K562 (cell line): Measurements from ENCODE around the gene NTRK1. TPM values are rescaled to one million over a fixed set of nuclear protein-coding genes. Genes with fewer than 3 reads are reported as not detected.

Source experiments
- ATAC-seq: fragments of 200-7000 bp; cut with Tn5 transposase; 3 replicates; pipeline ENCODE4 v1.9.1; 2020; ENCODE audit warnings: moderate library complexity
- BruUV-seq: library from RNA; stranded (reverse); fragments of 400-500 nt; replicated peaks from 2 replicates; lab custom pipeline; 2021; lab: Mats Ljungman, UMichigan
- CTCF ChIA-PET: fragments of 300-600 bp; formaldehyde crosslinking; extraction: SDS; loops from one replicate; lab custom pipeline; 2021; ENCODE audit warnings: low intra/inter-chr PET ratio; lab: Yijun Ruan, JAX
- POLR2A ChIA-PET: fragments of 300-600, 350-650 bp; sonication (Branson Sonifier 250); formaldehyde crosslinking; extraction: SDS; loops from one replicate; lab custom pipeline; 2021; ENCODE audit warnings: antibody characterized with exemption, inconsistent platforms; lab: Yijun Ruan, JAX
- DNase-seq, 4 experiments: peaks; one replicate each; pipeline versions ENCODE4 v3.0.0 to v3.0.0-alpha.2; 2011 to 2018; ENCODE audit warnings: low spot score in 3 of 4, mixed read lengths in 3 of 4; ENCODE audit errors: extremely low read depth in 1 of 4
- FAIRE-seq: peaks from 2 replicates; lab custom pipeline; 2011; peaks lifted over from hg19 to GRCh38; lab: Jason Lieb, UNC
- H2AFZ ChIP-seq: 2 replicates; pipeline ENCODE4 v1.6.0; 2011; ENCODE audit warnings: low read depth, low read length, control low read depth, inconsistent platforms
- H3K27ac ChIP-seq: fragments of 200-600 bp; 3 replicates; pipeline ENCODE4 v1.8.0; 2011; ENCODE audit warnings: low read depth, mild to moderate bottlenecking, control low read depth, inconsistent platforms, low read length, moderate library complexity, mixed read lengths; ENCODE audit errors: extremely low read depth
- H3K27me3 ChIP-seq, 2 experiments: fragments of 300-600 bp in 1 of 2; 2 replicates in 1 of 2; 3 replicates in 1 of 2; pipeline versions ENCODE4 v1.6.0 to v1.8.0; 2011; ENCODE audit warnings: inconsistent platforms in 2 of 2, low read length in 2 of 2, mild to moderate bottlenecking in 1 of 2, mixed read lengths in 1 of 2, moderate library complexity in 1 of 2; ENCODE audit not compliant: control insufficient read depth in 2 of 2, insufficient read depth in 2 of 2
- H3K36me3 ChIP-seq: fragments of 300-600 bp; 3 replicates; pipeline ENCODE4 v1.8.0; 2011; ENCODE audit warnings: mild to moderate bottlenecking, low read length, inconsistent platforms; ENCODE audit not compliant: control insufficient read depth, insufficient read depth
- H3K4me1 ChIP-seq, 2 experiments: fragments of 200-600 bp in 1 of 2; replicated peaks in 1 of 2; 2 replicates in 1 of 2; 3 replicates in 1 of 2; pipeline versions ENCODE4 v1.5.1 to v1.8.0; 2011; ENCODE audit warnings: inconsistent platforms in 2 of 2, low read length in 2 of 2, mild to moderate bottlenecking in 1 of 2, mixed read lengths in 1 of 2, moderate library complexity in 1 of 2; ENCODE audit not compliant: control insufficient read depth in 2 of 2, insufficient read depth in 2 of 2
- H3K4me2 ChIP-seq: 2 replicates; pipeline ENCODE4 v1.6.1; 2011; ENCODE audit warnings: low read length, control low read depth, inconsistent platforms, mixed read lengths; ENCODE audit not compliant: insufficient read depth
- H3K4me3 ChIP-seq: fragments of 200-600 bp; sonication (generic), shearing (Covaris generic); 2 replicates; pipeline ENCODE4 v1.5.1; 2016; ENCODE audit warnings: control low read depth, inconsistent platforms
- H3K79me2 ChIP-seq: fragments of 200-600 bp; 3 replicates; pipeline ENCODE4 v1.8.0; 2011; ENCODE audit warnings: low read length, inconsistent platforms; ENCODE audit not compliant: control insufficient read depth, insufficient read depth
- H3K9ac ChIP-seq, 2 experiments: 2 replicates each; pipeline versions ENCODE4 v1.6.0 to v1.6.1; 2011; ENCODE audit warnings: low read depth in 2 of 2, low read length in 2 of 2, control low read depth in 1 of 2, inconsistent platforms in 1 of 2, mild to moderate bottlenecking in 1 of 2, mixed read lengths in 1 of 2; ENCODE audit not compliant: insufficient read depth in 1 of 2
- H3K9me1 ChIP-seq: one replicate; pipeline ENCODE4 v1.6.0; 2011; ENCODE audit warnings: inconsistent platforms, mild to moderate bottlenecking, low read length, moderate library complexity; ENCODE audit not compliant: control insufficient read depth, insufficient read depth
- H3K9me3 ChIP-seq: replicated peaks from 2 replicates; pipeline ENCODE4 v1.5.1; 2011; ENCODE audit warnings: low read depth, low read length, inconsistent platforms; ENCODE audit not compliant: control insufficient read depth, insufficient read depth
- H4K20me1 ChIP-seq: replicated peaks from 2 replicates; pipeline ENCODE4 v1.6.1; 2011; ENCODE audit warnings: low read length, inconsistent platforms, mixed read lengths; ENCODE audit not compliant: control insufficient read depth, insufficient read depth
- CHD4 ChIP-seq: fragments of 200-600 bp; sonication (generic); IDR thresholded peaks from 3 replicates; pipeline ENCODE4 v1.6.1; 2012; ENCODE audit warnings: low read depth, mild to moderate bottlenecking, mixed read lengths, low read length, inconsistent platforms; ENCODE audit not compliant: insufficient read depth, insufficient replicate concordance, poor library complexity, severe bottlenecking
- ERF ChIP-seq: fragments of 450-650 bp; formaldehyde crosslinking; IDR thresholded peaks from 2 replicates; pipeline ENCODE4 v1.4.0; 2020; ENCODE audit warnings: mild to moderate bottlenecking, mixed read lengths
- KLF16 ChIP-seq: IDR thresholded peaks from 2 replicates; pipeline ENCODE4 v1.6.1; 2016; ENCODE audit warnings: antibody characterized with exemption
- PHF21A ChIP-seq: fragments of 450-650 bp; IDR thresholded peaks from 2 replicates; pipeline ENCODE4 v1.6.1; 2017; ENCODE audit warnings: low read depth, borderline replicate concordance
- RAD51 ChIP-seq: fragments of 450-650 bp; IDR thresholded peaks from 2 replicates; pipeline ENCODE4 v1.7.1; 2016; ENCODE audit warnings: low read depth, mild to moderate bottlenecking, borderline replicate concordance
- TGIF2 ChIP-seq: sonication (generic); formaldehyde crosslinking; IDR thresholded peaks from 2 replicates; pipeline ENCODE4 v1.8.1; 2022; ENCODE audit warnings: mild to moderate bottlenecking, missing genetic modification reagents, moderate library complexity
- YBX1 ChIP-seq: fragments of 450-650 bp; IDR thresholded peaks from 2 replicates; pipeline ENCODE4 v1.7.1; 2016; ENCODE audit warnings: mild to moderate bottlenecking
- ZFX ChIP-seq: sonication (generic); formaldehyde crosslinking; IDR thresholded peaks from 2 replicates; pipeline ENCODE4 v1.8.0; 2022; ENCODE audit warnings: mild to moderate bottlenecking, missing genetic modification reagents, moderate library complexity
- ZNF263 ChIP-seq: sonication (generic); formaldehyde crosslinking; IDR thresholded peaks from 2 replicates; pipeline ENCODE4 v1.8.0; 2022; ENCODE audit warnings: mild to moderate bottlenecking, missing genetic modification reagents, borderline replicate concordance
- WGBS: fragments of 100-300 bp; shearing (Covaris generic); methylation state at CpG from one replicate; pipeline ENCODE4 v1.1.6; 2016; ENCODE audit warnings: low coverage, mixed read lengths; ENCODE audit not compliant: insufficient coverage; ENCODE audit errors: missing lambda C conversion rate; 5-methylcytosine and 5-hydroxymethylcytosine counted together
- in situ Hi-C: fragments of 300-500 bp; cut with MboI; formaldehyde crosslinking; loops from 4 replicates; pipeline ENCODE4 v1.15.0; 2018; ENCODE audit warnings: inconsistent platforms, mixed read lengths
- intact Hi-C: fragments of 100-400 bp; cut with micrococcal nuclease; formaldehyde crosslinking; loops from 2 replicates; pipeline ENCODE4 v1.14.2; 2022
- polyA plus RNA-seq, 8 experiments: library from polyadenylated mRNA; depleted of rRNA in 4 of 8; stranded (reverse) in 5 of 8; unstranded in 3 of 8; fragments of >200 nt; fragmentation: Nextera tagmentation in 2 of 8; fragmentation: Illumina TruSeq in 1 of 8; extraction: Ambion mirVana in 2 of 8; extraction: Trizol in 1 of 8; gene quantifications; 2 replicates each; pipeline versions ENCODE4 v1.2.1 to v1.2.3, GENCODE V29; 2011 to 2014; ENCODE audit warnings: inconsistent platforms in 1 of 8, missing spikeins in 1 of 8
- total RNA-seq, 7 experiments: library from RNA; depleted of rRNA in 6 of 7; stranded (reverse); fragments of >200 nt in 6 of 7; fragmentation: Illumina TruSeq in 2 of 7; extraction: Trizol in 2 of 7; gene quantifications; 2 replicates each; pipeline versions ENCODE4 v1.2.1 to v1.2.3, GENCODE V29; 2011 to 2021; ENCODE audit warnings: low replicate concordance in 1 of 7
- TF ChIP-seq, protein P1 (sequence below), 3 experiments: IDR thresholded peaks in 2 of 3; conservative IDR thresholded peaks in 1 of 3; 2 replicates each; pipeline ENCODE4 v1.5.1; 2011 to 2012; ENCODE audit warnings: low read length in 3 of 3, mild to moderate bottlenecking in 3 of 3, control low read depth in 2 of 3, improper control_type of control experiment in 1 of 3, inconsistent platforms in 1 of 3, low read depth in 1 of 3, mixed read lengths in 1 of 3, moderate library complexity in 1 of 3; ENCODE audit not compliant: insufficient read depth in 2 of 3
- TF ChIP-seq, protein P2 (sequence below): sonication (generic); formaldehyde crosslinking; IDR thresholded peaks from 2 replicates; pipeline ENCODE4 v1.5.0; 2020; ENCODE audit warnings: missing genetic modification reagents
- TF ChIP-seq, protein P3 (sequence below): sonication (generic); formaldehyde crosslinking; IDR thresholded peaks from 2 replicates; pipeline ENCODE4 v1.8.0; 2023; ENCODE audit warnings: mild to moderate bottlenecking, missing genetic modification reagents
- TF ChIP-seq, protein P4 (sequence below): sonication (generic); formaldehyde crosslinking; IDR thresholded peaks from 2 replicates; pipeline ENCODE4 v1.9.0; 2022; ENCODE audit warnings: mild to moderate bottlenecking, missing genetic modification reagents

The NTRK1 gene
- total and polyA plus RNA-seq, 9 of the 15 experiments (the other 6 are each of a cell fraction or from before 2014, with no cell fraction given) = 0.46 to 30.0 (median 7.9) TPM

DNA sequence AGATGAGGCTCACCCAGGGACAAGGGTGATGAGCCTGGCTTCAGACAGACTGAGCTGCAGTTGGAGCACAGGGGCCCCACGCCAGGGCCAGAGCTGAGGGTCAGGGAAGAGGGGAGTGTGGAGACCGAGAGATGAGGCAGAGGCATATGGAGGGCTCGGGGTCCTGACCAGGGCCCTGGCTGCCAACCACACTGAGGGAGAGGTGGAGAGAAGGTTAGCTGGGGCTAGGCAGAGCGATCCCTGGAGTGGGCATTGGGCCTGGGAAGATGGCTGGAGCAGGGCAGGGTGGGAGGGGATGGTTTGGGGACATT, 40.9 kb downstream of the NTRK1 start:
- no peaks in the 10 kb centered on the region for H3K9me3 ChIP-seq
- no peaks in the 10 kb centered on the region for H3K79me2 ChIP-seq
- CTCF ChIA-PET = no interaction called here
- H3K4me3 ChIP-seq = no peak overlapping the region
- no peaks in the 10 kb centered on the region for H4K20me1 ChIP-seq
- peak overlapping the region; percentile 15; the same call in 1 of the 2 replicates for H2AFZ ChIP-seq
- POLR2A ChIA-PET = no interaction called here
- ATAC-seq = no peak
- no peak overlapping the region for H3K27ac ChIP-seq
- DNase-seq = no peak
- intact Hi-C loops = no loop called here
- H3K4me1 ChIP-seq = peaks cover 15 to 44% of the 10 kb centered on the region in 2 experiments; a peak in 4 of 5 replicates
- no peak for FAIRE-seq
- H3K27me3 ChIP-seq = no peaks in the 10 kb centered on the region
- no peak overlapping the region for H3K4me2 ChIP-seq
- no peaks in the 10 kb centered on the region for H3K36me3 ChIP-seq
- WGBS = 60% methylated on average over 3 of the region's 4 CpGs
- in situ Hi-C loops = no loop called here
- TF ChIP-seq YBX1 = no peak
- TF ChIP-seq KLF16 = no peak
- no peak for TF ChIP-seq PHF21A
- no peak for TF ChIP-seq ZFX (CRISPR knock-in tag)
- TF ChIP-seq, protein P1, sequence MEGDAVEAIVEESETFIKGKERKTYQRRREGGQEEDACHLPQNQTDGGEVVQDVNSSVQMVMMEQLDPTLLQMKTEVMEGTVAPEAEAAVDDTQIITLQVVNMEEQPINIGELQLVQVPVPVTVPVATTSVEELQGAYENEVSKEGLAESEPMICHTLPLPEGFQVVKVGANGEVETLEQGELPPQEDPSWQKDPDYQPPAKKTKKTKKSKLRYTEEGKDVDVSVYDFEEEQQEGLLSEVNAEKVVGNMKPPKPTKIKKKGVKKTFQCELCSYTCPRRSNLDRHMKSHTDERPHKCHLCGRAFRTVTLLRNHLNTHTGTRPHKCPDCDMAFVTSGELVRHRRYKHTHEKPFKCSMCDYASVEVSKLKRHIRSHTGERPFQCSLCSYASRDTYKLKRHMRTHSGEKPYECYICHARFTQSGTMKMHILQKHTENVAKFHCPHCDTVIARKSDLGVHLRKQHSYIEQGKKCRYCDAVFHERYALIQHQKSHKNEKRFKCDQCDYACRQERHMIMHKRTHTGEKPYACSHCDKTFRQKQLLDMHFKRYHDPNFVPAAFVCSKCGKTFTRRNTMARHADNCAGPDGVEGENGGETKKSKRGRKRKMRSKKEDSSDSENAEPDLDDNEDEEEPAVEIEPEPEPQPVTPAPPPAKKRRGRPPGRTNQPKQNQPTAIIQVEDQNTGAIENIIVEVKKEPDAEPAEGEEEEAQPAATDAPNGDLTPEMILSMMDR (IDR thresholded peaks at IDR 0.05 in 2 of 3, conservative IDR thresholded peaks at IDR 0.05 in 1 of 3; ENCODE audit: insufficient read depth in 2 of 3, low read depth in 1 of 3, low read length in 3 of 3) = no peak
- no peak for TF ChIP-seq ERF (CRISPR knock-in tag)
- TF ChIP-seq, protein P2, sequence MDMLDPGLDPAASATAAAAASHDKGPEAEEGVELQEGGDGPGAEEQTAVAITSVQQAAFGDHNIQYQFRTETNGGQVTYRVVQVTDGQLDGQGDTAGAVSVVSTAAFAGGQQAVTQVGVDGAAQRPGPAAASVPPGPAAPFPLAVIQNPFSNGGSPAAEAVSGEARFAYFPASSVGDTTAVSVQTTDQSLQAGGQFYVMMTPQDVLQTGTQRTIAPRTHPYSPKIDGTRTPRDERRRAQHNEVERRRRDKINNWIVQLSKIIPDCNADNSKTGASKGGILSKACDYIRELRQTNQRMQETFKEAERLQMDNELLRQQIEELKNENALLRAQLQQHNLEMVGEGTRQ (CRISPR knock-in tag) = no peak
- no peak for TF ChIP-seq RAD51
- no peak for TF ChIP-seq ZNF263 (CRISPR knock-in tag)
- TF ChIP-seq, protein P3, sequence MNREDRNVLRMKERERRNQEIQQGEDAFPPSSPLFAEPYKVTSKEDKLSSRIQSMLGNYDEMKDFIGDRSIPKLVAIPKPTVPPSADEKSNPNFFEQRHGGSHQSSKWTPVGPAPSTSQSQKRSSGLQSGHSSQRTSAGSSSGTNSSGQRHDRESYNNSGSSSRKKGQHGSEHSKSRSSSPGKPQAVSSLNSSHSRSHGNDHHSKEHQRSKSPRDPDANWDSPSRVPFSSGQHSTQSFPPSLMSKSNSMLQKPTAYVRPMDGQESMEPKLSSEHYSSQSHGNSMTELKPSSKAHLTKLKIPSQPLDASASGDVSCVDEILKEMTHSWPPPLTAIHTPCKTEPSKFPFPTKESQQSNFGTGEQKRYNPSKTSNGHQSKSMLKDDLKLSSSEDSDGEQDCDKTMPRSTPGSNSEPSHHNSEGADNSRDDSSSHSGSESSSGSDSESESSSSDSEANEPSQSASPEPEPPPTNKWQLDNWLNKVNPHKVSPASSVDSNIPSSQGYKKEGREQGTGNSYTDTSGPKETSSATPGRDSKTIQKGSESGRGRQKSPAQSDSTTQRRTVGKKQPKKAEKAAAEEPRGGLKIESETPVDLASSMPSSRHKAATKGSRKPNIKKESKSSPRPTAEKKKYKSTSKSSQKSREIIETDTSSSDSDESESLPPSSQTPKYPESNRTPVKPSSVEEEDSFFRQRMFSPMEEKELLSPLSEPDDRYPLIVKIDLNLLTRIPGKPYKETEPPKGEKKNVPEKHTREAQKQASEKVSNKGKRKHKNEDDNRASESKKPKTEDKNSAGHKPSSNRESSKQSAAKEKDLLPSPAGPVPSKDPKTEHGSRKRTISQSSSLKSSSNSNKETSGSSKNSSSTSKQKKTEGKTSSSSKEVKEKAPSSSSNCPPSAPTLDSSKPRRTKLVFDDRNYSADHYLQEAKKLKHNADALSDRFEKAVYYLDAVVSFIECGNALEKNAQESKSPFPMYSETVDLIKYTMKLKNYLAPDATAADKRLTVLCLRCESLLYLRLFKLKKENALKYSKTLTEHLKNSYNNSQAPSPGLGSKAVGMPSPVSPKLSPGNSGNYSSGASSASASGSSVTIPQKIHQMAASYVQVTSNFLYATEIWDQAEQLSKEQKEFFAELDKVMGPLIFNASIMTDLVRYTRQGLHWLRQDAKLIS (CRISPR knock-in tag) = no peak
- TF ChIP-seq, protein P4, sequence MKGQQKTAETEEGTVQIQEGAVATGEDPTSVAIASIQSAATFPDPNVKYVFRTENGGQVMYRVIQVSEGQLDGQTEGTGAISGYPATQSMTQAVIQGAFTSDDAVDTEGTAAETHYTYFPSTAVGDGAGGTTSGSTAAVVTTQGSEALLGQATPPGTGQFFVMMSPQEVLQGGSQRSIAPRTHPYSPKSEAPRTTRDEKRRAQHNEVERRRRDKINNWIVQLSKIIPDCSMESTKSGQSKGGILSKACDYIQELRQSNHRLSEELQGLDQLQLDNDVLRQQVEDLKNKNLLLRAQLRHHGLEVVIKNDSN = no peak
- no peak for TF ChIP-seq CHD4
- no peak for TF ChIP-seq TGIF2 (CRISPR knock-in tag)
- TF ChIP-seq, all 486 proteins: peak for 0
- no peaks in the 10 kb centered on the region for H3K9me1 ChIP-seq
- H3K9ac ChIP-seq = no peak overlapping the region
- no TSS peak for BruUV-seq
